Stimulated activated CD4-positive, alpha-beta T cell treated with anti-CD3 and anti-CD28 coated beads, TNF-alpha, amount 100 ng/mL, for 1 hour (primary cell): ENCODE results near the gene ITGB8.

ENCODE experiments used
- DNase-seq, 3 donors: peaks; one replicate each; pipeline ENCODE4 v3.0.0-alpha.2; 2020; ENCODE audit warnings: low read depth in 3 of 3, low spot score in 1 of 3

Gene ITGB8

DNA sequence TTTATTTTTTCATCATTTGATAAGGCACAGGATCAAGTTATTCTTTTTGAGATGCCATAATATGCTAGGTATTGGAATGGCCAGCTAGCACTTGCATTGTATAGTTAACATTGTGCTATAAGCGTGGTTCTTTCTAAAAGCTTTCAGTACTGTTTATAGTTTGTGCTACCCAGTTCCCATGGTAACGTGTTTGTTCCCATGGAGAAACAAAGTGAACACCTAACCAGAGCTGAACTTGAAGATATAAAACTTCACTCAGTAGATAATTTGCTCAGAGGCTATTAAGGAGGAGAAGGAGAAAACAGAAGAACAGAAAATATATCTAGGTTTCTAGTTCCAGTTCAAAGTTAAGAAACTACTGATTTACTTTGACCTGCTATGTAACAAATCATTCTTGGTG, 23.6 kb upstream of the ITGB8 start:
- no peak for DNase-seq

DNA sequence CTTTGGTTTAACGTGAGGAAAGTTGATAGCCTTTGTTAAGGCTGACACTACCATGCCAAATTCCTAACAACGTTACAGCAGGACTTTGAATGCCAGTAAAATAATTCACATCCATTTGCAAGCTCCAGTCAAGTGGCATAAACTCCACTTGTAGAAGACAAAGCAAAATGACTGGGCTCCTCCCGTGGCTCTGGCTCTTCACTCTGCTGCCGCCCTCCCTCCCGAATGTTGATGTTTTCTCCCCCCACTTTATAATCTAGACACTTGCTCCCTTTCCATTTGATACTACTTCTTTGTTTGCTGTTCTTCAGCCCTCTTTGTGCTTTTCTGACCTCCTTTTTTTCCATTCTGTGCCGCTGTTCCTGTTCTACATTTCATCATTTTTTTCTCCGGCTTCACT, 22.8 kb upstream of the ITGB8 start:
- no peak for DNase-seq

GRCh38 chr7:20310301-20310700, 20.4 kb upstream of the ITGB8 start:
- DNase-seq, result no peak

DNA sequence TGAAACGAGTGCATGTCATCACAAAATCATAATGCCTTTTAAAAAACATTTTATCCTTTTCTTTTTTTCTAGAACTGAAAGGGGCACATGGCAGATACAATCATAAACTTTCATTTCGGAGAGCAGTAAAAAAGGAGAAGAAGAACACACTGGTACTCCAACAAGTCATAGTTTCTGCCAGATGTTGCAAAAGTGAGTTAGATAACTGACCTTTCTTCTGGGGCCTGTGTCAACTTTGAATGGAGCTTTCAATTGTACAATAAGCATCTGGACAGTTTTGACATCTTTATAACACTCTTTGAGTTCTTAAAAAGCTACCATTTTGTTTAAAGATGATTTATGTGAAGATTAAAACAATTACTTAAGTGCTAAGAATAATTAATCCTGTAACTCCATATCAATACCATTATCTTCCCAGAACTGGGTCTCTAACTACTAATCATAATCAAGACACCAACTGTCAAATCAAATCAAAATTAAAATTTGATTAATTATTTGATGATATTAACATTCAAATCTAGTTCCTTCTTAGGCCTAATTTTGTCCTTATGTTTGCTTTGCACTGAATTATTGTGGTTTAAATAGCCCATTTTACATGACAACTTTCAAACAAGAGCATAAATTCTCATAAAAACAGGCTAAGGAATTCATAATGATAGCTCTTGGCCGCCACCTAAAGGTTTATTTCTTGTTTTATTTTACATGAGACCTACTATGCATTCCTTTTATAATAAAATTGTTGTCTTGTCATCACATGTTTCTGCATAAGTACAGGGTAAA, 19.5 kb upstream of the ITGB8 start:
- DNase-seq, result no peak

- no peak for DNase-seq
Measured at GRCh38 chr7:20311743-20312042, 19.0 kb upstream of the ITGB8 start.

- no peak for DNase-seq
Measured at GRCh38 chr7:20312562-20312961, 18.1 kb upstream of the ITGB8 start.

- DNase-seq, result no peak
Measured at GRCh38 chr7:20313626-20314025, 17.1 kb upstream of the ITGB8 start.

- DNase-seq, result no peak
Measured at GRCh38 chr7:20314198-20314597, 16.5 kb upstream of the ITGB8 start.

DNA sequence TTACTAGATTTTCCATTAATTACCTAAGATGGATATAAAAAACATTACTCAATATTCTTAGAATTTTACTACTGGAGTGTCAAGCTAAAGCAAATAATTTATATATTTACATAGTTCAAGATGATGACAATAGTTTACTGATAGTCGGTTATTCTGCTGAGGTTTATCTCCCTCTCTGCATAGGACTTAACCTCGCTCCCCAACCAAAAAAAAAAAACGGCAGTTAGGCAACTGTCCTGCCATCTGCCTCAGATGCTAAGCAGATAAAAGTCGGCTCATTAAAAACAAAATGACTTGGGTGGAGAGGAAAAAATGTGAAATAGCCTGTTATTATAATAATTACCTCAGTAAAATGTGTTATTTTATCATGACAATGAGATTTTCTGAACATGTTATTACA, 14.0 kb upstream of the ITGB8 start:
- no peak for DNase-seq

DNA sequence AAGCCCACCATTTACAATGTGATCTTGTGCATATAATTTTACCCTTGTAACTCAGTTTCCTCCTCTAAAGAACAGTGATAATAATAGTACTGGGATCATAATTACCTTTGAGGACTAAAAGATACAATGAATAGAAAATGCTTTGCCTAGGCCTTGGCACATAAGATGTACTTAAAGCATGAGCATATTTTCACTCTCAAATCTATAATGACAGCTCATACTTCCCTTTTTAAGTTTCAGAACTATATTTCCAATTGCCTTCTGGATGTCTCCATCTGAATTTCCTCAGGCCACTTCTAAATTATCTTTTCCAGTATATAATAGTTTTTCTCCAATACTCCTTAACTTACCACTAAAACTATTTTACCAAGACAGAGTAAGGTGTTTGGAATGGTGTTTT, 13.3 kb upstream of the ITGB8 start:
- no peak for DNase-seq

GRCh38 chr7:20318933-20319332, 11.8 kb upstream of the ITGB8 start:
- no peak for DNase-seq

GRCh38 chr7:20320322-20320721, 10.4 kb upstream of the ITGB8 start:
- no peak for DNase-seq

GRCh38 chr7:20320786-20321185, 9.9 kb upstream of the ITGB8 start:
- no peak for DNase-seq

DNA sequence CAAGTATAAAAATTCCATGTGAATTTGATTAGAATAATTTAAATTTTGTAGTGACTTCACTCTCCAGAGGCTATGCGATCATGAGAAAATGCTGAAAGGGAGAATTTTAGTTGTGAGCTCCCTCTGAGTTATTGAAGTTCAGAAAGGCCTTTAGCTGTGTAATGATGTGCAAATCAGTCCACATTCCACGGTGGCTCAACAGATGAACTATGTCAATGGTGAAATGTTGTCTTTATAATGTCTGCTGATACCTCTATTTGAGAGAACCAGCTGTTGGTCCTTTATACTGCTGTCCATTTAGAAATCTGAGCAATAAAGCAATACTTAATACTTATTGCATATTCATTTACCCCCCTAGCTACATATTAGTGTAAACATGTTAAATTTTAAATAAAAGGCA, 7.1 kb upstream of the ITGB8 start:
- DNase-seq, result no peak

- DNase-seq, result no peak
Measured at GRCh38 chr7:20326342-20326741, 4.4 kb upstream of the ITGB8 start.

DNA sequence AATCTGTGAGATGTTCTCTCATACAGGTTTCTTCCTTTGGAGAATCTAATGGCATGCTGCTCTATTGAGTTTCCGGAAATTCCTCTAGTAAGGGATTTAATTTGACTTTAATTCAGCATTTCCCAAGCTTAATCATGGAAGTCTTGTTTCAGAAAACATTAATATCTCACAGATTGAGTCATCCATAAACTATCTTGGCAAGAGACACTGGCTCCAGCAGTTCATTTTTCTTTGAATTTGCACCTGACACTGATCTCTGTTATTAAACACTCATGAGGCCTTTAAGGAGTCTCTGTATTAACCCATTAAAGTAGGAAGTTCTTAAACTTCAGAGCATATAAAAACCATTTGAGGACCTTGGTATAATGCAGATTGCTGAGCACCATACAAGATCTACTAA, 3.6 kb upstream of the ITGB8 start:
- DNase-seq, result no peak

GRCh38 chr7:20328027-20328426, 2.7 kb upstream of the ITGB8 start:
- no peak for DNase-seq

DNA sequence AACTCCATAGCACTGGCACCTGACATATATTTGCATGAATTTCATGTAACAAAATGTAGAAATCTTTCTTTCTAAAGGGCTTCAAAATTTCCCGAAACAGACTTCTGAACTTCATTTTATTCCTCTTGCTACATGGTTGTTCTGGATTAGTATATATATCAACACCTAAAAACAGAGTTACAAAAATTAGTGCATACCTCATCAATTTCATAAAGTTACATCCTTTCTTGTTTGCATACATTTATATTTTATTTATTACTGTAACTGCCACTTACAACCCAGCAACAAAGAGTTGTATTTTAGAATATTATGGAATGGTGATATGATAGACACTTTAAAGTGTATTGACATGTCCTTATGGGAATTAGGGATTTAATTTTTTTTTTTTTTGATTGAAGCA, 2.0 kb upstream of the ITGB8 start:
- DNase-seq, result no peak

DNA sequence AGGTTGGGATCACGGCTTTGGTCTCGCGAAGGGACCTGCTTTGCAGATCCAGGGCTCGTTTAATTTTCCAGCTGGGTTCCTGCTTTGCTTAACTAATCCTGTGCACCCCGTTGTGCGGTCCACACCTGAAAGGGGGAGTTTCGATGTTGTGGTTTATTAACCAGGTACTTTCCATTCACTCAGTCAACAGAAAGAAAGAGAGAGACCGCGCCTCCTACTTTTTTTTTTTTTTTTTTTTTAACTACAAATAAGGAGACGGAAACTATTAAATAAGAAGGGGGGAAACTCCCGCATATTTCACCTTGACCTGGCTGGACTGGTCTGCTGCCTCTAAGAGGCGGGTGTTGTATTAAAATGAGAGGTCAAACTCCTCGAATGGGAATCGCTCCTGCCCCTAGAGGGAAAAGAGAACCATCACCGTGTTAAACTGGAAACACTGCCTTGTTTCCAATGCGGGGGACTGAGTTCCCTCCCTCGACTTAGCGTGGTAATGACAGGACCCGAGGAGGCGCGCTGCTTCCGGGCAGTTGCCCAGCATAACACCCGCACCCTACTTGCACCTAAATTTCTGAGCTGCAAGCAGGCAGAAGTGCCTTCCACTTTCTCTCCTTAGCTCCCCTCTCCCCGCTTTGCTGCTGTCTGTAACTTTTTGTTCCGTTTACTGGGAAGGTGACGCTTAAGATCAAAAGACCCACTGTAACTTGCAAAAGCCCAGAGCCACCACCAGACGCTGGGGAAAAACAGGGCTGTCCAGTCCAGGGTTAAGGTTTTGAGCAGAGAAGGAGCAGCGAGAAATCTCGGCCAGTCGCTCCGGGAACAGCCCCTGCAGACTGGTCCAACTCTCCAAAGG, 1.1 kb upstream of the ITGB8 start:
- no peak for DNase-seq

- DNase-seq, result no peak
Measured at GRCh38 chr7:20330928-20331909, 519 bp downstream of the ITGB8 start.
